ENCODE data around the gene FOXB1. TPM values are rescaled to one million over a fixed set of nuclear protein-coding genes. Genes with fewer than 3 reads are reported as not detected.
A peak's percentile ranks its signal among the peaks of the same experiment; 100 is the strongest.

FOXB1 gene
- polyA plus RNA-seq, 1 donor (not counting 4 experiments of a cell fraction or from before 2014, with no cell fraction given), result not detected

DNA sequence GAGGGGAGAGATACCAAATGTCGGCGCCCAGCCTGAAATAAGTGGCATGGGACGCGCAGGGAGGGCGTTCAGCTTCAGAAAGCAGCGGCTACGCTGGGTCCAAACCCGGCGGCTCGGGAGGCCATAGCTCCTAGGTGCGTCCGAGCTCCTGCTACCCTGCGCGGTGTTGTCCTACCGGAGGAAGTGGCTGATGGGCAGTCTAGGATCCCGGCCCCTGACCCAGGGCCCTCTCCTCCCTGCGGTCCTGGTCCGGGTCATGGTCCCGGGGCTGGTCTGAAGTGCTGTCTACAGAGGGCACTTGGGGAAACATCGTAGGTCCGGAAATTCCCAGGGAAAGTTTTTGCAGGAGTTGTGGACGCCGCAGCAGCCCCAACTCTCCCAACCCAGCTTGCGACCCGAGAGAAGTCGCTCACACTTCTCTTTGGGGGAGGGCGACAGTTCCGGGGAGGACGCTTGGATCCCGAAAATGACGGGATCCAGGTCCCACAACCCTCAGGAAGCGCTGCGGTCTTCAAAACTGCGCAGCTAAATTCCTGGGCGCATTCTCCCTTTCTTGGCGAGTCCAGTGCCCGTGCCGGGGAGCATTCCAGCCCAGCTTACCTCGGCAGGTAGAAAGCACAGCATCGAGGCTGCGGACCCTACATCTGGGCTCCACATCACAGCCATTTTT is 9.1 kb upstream of the FOXB1 start:
- Histone ChIP-seq H3K9me1 (ENCODE audit: control insufficient read depth, extremely low read depth, insufficient read depth, low read length) (no peaks in the 10 kb centered on the region), H3K27ac (ENCODE audit: control insufficient read depth, insufficient read depth, low read length) (no peak overlapping the region), H3K4me3 (ENCODE audit: control insufficient read depth in 2 of 3, extremely low read depth in 1 of 3, insufficient read depth in 2 of 3, low read depth in 1 of 3, low read length in 3 of 3) (peak overlapping the region in 1 of 3 experiments; percentile 1), H4K20me1 (ENCODE audit: control insufficient read depth, extremely low read depth, insufficient read depth, low read length) (peaks cover 9% of the 10 kb centered on the region), H3K79me2 (ENCODE audit: control insufficient read depth, insufficient read depth, low read length) (no peaks in the 10 kb centered on the region), H3K36me3 (ENCODE audit: control insufficient read depth in 2 of 2, extremely low read depth in 1 of 2, insufficient read depth in 2 of 2, low read length in 2 of 2) (no peaks in the 10 kb centered on the region), H3K4me2 (ENCODE audit: control insufficient read depth, extremely low read depth, insufficient read depth, low read depth, low read length) (no peak overlapping the region), H3K4me1 (ENCODE audit: control insufficient read depth, extremely low read depth, insufficient read depth, low read length) (no peaks in the 10 kb centered on the region), H2AFZ (ENCODE audit: control insufficient read depth, low read length) (no peak overlapping the region), H3K9me3 (ENCODE audit: control insufficient read depth, low read depth, low read length) (no peaks in the 10 kb centered on the region), H3K27me3 (ENCODE audit: control insufficient read depth, extremely low read depth, insufficient read depth, low read length) (peaks cover 93% of the 10 kb centered on the region), H3K9ac (ENCODE audit: control insufficient read depth, extremely low read depth, insufficient read depth, low read length) (no peak overlapping the region)
- no peak for DNase-seq (ENCODE audit: low read depth, low spot score)
- TF ChIP-seq EZH2 (IDR thresholded peaks at IDR 0.05; ENCODE audit: low read length), result peak; percentile 96
- TF ChIP-seq, protein P1, sequence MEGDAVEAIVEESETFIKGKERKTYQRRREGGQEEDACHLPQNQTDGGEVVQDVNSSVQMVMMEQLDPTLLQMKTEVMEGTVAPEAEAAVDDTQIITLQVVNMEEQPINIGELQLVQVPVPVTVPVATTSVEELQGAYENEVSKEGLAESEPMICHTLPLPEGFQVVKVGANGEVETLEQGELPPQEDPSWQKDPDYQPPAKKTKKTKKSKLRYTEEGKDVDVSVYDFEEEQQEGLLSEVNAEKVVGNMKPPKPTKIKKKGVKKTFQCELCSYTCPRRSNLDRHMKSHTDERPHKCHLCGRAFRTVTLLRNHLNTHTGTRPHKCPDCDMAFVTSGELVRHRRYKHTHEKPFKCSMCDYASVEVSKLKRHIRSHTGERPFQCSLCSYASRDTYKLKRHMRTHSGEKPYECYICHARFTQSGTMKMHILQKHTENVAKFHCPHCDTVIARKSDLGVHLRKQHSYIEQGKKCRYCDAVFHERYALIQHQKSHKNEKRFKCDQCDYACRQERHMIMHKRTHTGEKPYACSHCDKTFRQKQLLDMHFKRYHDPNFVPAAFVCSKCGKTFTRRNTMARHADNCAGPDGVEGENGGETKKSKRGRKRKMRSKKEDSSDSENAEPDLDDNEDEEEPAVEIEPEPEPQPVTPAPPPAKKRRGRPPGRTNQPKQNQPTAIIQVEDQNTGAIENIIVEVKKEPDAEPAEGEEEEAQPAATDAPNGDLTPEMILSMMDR (optimal IDR thresholded peaks at IDR 0.05 in 1 of 3, IDR thresholded peaks at IDR 0.05 in 1 of 3, conservative IDR thresholded peaks at IDR 0.05 in 1 of 3; ENCODE audit: extremely low read depth in 1 of 3, insufficient read depth in 2 of 3, low read length in 3 of 3), result no peak
- no peak for FAIRE-seq
- dilution Hi-C loops (cut with MboI; ENCODE audit: extremely low pct_ligation_motif_present, low sequenced_read_pairs), result no loop called here

DNA sequence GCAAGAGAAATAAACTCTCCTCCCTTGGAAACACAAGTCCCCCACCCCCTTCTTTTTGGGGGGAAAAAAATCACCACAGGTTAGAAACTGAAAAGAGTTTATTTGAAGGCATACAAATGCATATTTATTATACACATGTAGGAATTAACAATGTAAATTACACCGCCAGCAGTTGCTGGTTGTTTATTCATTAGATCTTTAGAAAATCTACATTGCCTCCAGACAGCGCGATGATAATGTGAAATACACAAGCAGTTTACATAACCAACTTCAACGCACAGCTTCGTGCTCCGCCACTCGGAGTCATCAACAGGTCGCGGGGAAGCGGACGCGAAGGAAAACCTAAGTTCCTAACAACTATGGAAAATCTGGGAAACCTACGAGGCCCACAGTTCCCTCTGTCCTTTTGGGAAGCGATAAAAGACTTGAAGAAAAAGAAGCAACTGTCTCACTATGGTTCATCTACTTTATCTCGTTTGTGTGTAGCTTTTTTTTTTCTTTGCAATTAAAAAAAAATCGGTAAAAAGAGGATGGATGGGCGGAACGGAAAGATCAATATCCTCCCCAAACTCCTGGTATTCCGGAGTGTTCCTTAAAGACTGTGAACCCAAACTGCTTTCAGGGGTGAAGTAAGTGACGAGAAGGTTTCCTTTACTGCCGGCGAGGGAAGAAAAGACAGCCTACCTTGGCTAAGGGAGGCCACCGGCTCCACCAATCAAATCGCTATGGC is 8.4 kb upstream of the FOXB1 start:
- H3K9me3 ChIP-seq (ENCODE audit: control insufficient read depth, low read depth, low read length), result no peaks in the 10 kb centered on the region
- DNase-seq (ENCODE audit: low read depth, low spot score) (no peak), FAIRE-seq (no peak)
- no peak overlapping the region for H3K4me2 ChIP-seq (ENCODE audit: control insufficient read depth, extremely low read depth, insufficient read depth, low read depth, low read length)
- peaks cover 96% of the 10 kb centered on the region for H3K27me3 ChIP-seq (ENCODE audit: control insufficient read depth, extremely low read depth, insufficient read depth, low read length)
- H3K9ac ChIP-seq (ENCODE audit: control insufficient read depth, extremely low read depth, insufficient read depth, low read length), result no peak overlapping the region
- H3K27ac ChIP-seq (ENCODE audit: control insufficient read depth, insufficient read depth, low read length), result no peak overlapping the region
- no peak overlapping the region for H3K4me3 ChIP-seq (ENCODE audit: control insufficient read depth in 2 of 3, extremely low read depth in 1 of 3, insufficient read depth in 2 of 3, low read depth in 1 of 3, low read length in 3 of 3)
- no peak overlapping the region for H2AFZ ChIP-seq (ENCODE audit: control insufficient read depth, low read length)
- H3K4me1 ChIP-seq (ENCODE audit: control insufficient read depth, extremely low read depth, insufficient read depth, low read length), result peaks cover 3% of the 10 kb centered on the region
- H3K9me1 ChIP-seq (ENCODE audit: control insufficient read depth, extremely low read depth, insufficient read depth, low read length), result no peaks in the 10 kb centered on the region
- H4K20me1 ChIP-seq (ENCODE audit: control insufficient read depth, extremely low read depth, insufficient read depth, low read length), result peaks cover 9% of the 10 kb centered on the region
- no peaks in the 10 kb centered on the region for H3K79me2 ChIP-seq (ENCODE audit: control insufficient read depth, insufficient read depth, low read length)
- dilution Hi-C loops (cut with MboI; ENCODE audit: extremely low pct_ligation_motif_present, low sequenced_read_pairs), result no loop called here
- peak; percentile 68 for TF ChIP-seq EZH2 (IDR thresholded peaks at IDR 0.05; ENCODE audit: low read length)
- TF ChIP-seq, protein P1 (optimal IDR thresholded peaks at IDR 0.05 in 1 of 3, IDR thresholded peaks at IDR 0.05 in 1 of 3, conservative IDR thresholded peaks at IDR 0.05 in 1 of 3; ENCODE audit: extremely low read depth in 1 of 3, insufficient read depth in 2 of 3, low read length in 3 of 3), result no peak
- H3K36me3 ChIP-seq (ENCODE audit: control insufficient read depth in 2 of 2, extremely low read depth in 1 of 2, insufficient read depth in 2 of 2, low read length in 2 of 2), result no peaks in the 10 kb centered on the region

All from keratinocyte (primary cell).